NCI-H2196 (cell line): ENCODE results near the gene TPST1.

Experiments
- DNase-seq: peaks from one replicate; lab custom pipeline; 2025; ENCODE audit not compliant: unreplicated experiment; lab: John Stamatoyannopoulos, UW

TPST1 gene

GRCh38 chr7:66281678-66282590 lies 76.8 kb downstream of the TPST1 start:
- DNase-seq, result peak; percentile 45

GRCh38 chr7:66282591-66282935 lies 77.4 kb downstream of the TPST1 start:
- DNase-seq, result no peak

DNA sequence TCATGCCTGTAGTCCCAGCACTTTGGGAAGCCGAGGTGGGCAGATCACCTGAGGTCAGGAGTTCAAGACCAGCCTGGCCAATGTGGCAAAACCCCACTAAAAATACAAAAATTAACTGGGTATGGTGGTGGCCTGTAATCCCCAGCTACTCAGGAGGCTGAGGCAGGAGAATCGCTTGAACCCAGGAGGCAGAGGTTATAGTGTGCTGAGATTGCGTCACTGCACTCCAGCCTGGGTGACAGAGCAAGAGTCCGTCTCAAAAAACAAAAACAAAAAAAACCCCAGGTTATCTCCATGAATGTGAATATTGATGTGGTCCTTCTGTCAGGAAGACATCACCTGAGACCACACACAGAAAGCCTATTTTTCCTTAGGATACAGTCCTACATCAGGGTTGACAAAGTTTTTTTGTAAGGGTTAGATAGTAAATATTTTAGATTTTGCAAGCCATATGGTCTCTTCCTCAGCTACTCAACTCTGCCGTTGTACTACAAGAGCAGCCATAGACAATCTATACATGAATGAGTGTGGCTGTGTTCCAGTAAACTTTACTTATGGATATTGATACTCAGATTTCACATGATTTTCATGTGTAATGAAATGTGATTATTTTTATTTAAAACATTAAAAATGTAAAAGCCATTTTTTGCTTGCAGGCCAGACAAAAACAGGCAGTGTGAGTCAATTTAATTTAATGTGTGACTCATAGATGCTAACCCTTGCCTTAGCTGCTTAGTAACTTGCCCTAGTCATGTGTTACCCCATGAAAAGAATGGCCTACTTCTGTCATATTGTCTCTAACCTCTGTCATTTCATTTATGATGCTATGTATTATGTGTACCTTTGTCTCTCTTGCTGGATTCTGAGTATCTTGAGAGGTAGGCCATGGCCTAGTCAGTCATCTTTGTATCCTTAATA lies 78.1 kb downstream of the TPST1 start:
- no peak for DNase-seq

DNA sequence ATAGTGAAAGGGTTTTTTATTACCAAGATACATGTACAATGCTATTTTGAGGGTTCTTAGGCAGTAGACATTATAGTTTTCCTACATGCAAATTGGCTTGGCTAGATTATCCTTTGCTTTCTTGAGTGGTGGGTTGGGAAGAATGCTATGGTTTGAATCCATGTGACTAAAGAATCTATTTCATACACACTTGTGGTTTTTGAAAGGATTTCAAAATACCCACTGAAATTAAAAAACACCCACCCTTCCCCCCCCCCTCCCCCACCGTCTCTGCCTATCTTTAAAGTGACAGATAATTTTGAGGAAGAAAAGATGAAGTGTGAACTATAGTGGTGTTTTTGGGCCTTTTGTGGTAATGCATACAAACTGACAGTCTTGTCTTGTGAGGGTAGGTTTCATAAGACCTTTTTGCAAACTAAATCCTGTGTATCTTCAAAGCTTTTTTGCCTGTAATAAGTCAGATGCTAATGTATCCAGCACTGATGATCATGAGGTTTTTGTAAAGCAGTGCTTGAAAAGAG lies 90.9 kb downstream of the TPST1 start:
- no peak for DNase-seq

DNA sequence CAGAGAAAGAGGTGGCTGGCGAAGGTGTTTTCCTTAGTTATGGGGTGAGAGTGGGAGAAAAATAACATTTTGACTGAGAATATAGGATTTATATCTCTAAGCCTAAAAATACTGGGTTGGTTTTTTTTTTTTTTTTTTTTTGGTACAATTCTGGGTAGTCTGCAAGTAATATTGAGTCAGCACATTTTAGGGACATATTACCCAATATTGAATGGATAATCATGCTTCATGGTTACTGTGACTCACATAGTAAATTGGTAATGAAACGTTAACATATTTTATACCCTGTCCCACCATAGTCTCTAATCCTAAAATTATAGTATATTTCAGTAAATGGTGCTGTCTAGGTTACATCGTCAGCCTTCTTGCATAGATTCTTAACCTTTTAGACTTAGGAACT lies 91.4 kb downstream of the TPST1 start:
- DNase-seq, result no peak

- DNase-seq, result no peak
Observed at GRCh38 chr7:66297579-66297978, 92.4 kb downstream of the TPST1 start.

DNA sequence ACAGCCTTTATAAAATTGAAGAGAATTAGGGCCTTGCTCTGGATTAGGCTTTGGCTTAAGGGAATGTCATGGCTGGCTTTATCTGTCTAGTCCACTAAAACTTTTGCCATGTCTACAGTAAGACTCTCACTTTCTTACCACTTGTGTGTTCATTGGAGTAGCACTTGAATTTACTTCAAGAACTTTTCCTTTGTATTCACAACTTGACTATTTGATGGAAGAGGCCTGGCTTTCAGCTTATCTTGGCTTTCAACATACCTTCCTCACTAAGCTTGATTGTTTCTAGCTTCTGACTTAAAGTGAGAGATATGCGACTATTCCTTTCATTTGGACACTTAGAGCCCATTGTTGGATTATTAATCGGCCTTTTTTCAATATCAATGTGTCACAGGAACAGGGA lies 96.1 kb downstream of the TPST1 start:
- no peak for DNase-seq

DNA sequence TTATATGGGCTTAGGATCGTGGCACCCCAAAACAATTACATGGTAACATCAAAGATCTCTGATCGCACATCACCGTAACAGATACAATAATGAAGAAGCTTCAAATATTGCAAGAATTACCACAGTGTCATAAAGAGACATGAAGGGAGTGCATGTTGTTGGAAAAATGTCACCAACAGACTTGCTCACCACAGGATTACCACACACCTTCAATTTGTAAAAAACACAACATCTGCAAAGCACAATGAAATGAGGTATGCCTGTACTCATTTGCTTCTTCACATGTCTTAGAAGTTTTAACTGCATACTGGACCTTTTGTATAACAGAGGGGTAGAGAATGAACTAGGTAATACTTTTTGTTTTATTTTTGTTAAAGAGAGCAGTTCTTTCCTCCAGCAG lies 96.6 kb downstream of the TPST1 start:
- DNase-seq, result no peak

- no peak for DNase-seq
Observed at GRCh38 chr7:66303454-66304155, 98.5 kb downstream of the TPST1 start.

GRCh38 chr7:66304536-66304935 lies 99.4 kb downstream of the TPST1 start:
- DNase-seq, result no peak

DNA sequence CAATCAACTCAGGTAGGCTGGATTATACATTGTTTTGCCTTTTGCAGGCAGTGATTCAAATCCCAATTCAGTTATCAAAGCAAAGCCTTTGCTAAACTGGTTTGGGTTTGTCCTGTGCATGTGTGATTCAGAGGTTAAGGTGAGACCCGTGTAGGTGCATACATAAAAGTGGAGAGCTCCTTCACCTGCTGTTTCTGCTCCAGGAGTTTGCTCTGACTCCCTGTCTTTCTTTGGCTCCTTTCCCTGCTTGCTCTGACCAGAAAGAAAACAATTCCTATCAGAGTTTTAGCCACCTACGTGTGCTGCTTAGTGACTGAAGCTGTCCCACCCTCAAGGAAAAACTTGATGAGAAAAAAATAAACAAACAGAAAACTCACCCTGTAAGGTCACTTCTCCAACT lies 101.1 kb downstream of the TPST1 start:
- DNase-seq, result no peak

DNA sequence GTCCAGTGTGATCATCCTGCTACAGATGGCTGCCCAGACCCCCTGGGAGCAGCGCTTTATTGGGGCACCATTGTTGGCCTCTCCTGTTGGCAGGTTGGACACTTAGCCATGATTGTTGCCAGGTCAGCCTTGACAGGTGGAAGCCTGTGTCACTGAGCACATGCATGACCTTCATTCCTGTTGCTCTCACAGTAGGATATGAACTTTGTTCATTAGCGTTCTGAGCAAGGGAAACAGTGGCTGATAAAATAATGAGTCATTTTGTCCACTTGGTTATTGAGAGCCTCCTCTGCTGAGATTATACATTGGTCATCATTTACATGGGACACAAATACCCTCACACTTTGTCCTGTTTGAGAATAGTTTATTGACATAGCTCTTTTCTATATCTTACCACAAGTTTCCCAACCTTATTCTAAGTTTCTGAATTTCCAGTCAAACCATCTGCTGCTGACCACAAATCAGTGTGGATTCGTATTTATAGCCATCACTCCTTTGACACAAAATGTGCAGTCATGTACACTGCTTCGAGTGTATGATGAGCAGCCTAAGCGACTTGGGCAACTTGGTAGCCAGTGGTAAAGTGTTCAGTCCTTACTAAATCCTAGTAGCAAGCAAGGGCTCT lies 102.6 kb downstream of the TPST1 start:
- no peak for DNase-seq

GRCh38 chr7:66308411-66308810 lies 103.3 kb downstream of the TPST1 start:
- no peak for DNase-seq

- no peak for DNase-seq
Observed at GRCh38 chr7:66310620-66311019, 105.5 kb downstream of the TPST1 start.

DNA sequence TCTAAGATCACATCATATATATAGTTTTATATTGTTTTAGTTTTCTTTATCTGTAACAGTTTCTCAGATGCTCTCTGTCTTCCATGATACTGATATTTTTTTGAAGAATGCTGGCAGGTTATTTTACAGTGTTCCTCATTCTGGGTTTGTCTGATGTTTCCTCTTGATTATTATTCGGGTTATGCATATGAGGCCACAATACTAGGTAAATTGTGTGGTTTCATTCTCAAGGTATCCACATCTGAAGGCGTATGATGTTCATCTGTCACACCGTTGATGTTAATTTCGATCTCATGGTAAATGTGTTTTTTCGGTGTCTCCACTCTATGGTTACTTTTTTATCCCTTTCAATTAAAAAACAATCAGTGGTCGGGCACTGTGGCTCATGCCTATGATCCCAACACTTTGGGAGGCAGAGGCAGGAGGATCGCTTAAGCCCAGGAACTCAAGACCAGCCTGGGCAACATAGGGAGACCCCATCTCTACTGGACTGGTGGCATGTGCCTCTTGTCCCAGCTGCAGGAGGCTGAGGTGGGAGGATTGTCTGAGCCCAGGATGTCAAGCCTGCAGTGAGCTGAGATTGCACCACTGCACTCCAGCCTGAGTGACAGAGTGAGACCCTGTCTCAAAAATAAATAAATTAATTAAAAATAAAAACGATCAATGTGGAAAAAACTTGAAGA lies 108.9 kb downstream of the TPST1 start:
- DNase-seq, result no peak

GRCh38 chr7:66315192-66315591 lies 110.1 kb downstream of the TPST1 start:
- DNase-seq, result no peak

GRCh38 chr7:66319407-66319979 lies 114.4 kb downstream of the TPST1 start:
- no peak for DNase-seq

DNA sequence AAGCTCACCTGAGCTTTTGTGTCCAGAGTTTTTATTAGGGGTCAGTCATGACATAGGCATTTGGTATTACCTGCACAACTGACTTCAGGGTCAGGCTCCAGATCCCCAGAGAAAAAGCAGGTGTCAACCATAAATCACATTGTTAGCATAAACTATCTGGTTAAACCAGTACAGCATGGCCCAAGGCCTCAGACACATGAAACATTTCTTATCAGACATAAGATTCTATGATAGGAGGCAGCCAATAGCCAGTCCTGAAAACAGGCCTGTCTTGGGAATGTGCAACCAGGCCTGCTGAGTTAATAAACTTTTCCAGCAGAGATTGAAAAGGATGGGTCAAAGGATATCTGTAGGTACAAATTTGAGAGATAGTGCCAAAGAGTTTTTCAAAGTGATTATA lies 116.1 kb downstream of the TPST1 start:
- DNase-seq, result no peak

DNA sequence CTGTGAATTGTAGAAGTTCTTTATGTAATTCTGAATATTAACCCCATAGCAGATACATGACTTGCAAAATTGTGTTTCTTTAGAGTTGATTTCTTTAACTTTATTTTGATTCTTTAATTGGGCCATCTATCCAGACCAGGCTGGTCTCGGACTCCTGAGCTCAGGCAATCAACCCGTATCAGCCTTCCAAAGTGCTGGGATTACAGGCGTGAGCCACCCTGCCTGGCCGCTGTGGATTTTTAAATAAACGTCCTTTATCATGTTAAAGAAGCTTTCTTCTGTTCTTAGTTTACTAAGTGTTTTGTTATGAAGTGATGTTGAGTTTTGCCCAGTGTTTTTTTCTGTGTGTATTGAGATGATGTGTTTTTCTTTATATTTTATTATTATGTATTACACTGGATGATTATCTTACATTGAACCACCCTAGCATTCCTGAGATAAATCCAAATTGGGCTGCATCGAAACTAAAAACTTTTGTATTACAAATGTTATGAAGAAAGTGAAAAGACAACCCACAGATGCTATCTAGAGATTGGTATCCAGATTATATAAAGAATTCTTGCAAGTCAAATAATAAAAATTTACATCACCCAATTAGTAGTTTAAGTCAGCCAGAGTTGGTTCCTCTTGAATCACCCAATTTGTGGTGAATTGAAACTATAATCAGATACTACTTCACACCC lies 118.1 kb downstream of the TPST1 start:
- no peak for DNase-seq
